Pancreas (tissue), 10 donors: ENCODE results near the gene TSPAN17. TPM values are rescaled to one million over a fixed set of nuclear protein-coding genes. Genes with fewer than 3 reads are reported as not detected.

ENCODE experiments used
- ATAC-seq, 4 donors: fragments of 200-7000 bp; cut with Tn5 transposase; one replicate each; pipeline versions ENCODE4 v1.8.0 to v1.9.1; 2020; ENCODE audit warnings: mild to moderate bottlenecking in 4 of 4, moderate library complexity in 4 of 4
- DNase-seq, 6 donors: peaks; one replicate each; pipeline ENCODE4 v3.0.0-alpha.2; 2020
- FAIRE-seq: peaks from 2 replicates; lab custom pipeline; 2012; peaks lifted over from hg19 to GRCh38; lab: Jason Lieb, UNC
- H3K27ac ChIP-seq, 4 donors: fragments of 200-600 bp; sonication (generic); 1 replicate in 3 of 4; 2 replicates in 1 of 4; pipeline versions ENCODE4 v1.5.0 to v1.8.0; 2020
- H3K27me3 ChIP-seq, 4 donors: fragments of 200-600 bp; one replicate each; pipeline ENCODE4 v1.8.0; 2021
- H3K36me3 ChIP-seq, 3 donors: fragments of 200-600 bp; sonication (generic) in 1 of 3; one replicate each; pipeline versions ENCODE4 v1.5.0 to v1.8.0; 2020 to 2021
- H3K4me1 ChIP-seq, 3 donors: fragments of 200-600 bp; one replicate each; pipeline ENCODE4 v1.8.0; 2021
- H3K4me3 ChIP-seq, 4 donors: fragments of 200-600 bp; sonication (generic) in 2 of 4; one replicate each; pipeline versions ENCODE4 v1.5.0 to v1.8.0; 2020 to 2021
- H3K9me3 ChIP-seq, 4 donors: fragments of 200-600 bp; one replicate each; pipeline ENCODE4 v1.8.0; 2021
- CTCF ChIP-seq, 4 donors: fragments of 200-600 bp; sonication (generic) in 3 of 4; IDR thresholded peaks; one replicate each; pipeline versions ENCODE4 v1.5.0 to v1.8.0; 2021; ENCODE audit warnings: antibody characterized with exemption in 4 of 4
- WGBS, 2 donors: extraction: QIAGEN DNeasy Blood & Tissue Kit; methylation state at CpG; one replicate each; pipeline ENCODE4 v1.1.7; 2013; 5-methylcytosine and 5-hydroxymethylcytosine counted together
- intact Hi-C, 3 donors: fragments of 100-400 bp; cut with DNase I; formaldehyde crosslinking; loops; one replicate each; pipeline versions ENCODE4 v1.11.1 to v1.14.2; 2022
- polyA plus RNA-seq, 2 donors: library from polyadenylated mRNA; stranded (reverse); fragments of 200-250 nt; gene quantifications; one replicate each; pipeline ENCODE4 v1.2.3, GENCODE V29; 2013
- total RNA-seq, 6 donors: library from RNA; stranded (reverse); fragmentation: NEBNext Ultra II Directional in 4 of 6; extraction: Animal tissue kit (Norgen Biotek cat#: 25700) in 4 of 6; gene quantifications; one replicate each; pipeline versions ENCODE4 v1.2.1 to v1.2.4, GENCODE V29; 2021 to 2023
- donor health status: healthy with polysubstance abuse.
- donor health status: DM: no; HTN: no; CAD: no; lungs with moderate emphysema.
- donor health status: DM: no; HTN: no; CAD: no.
- donor health status: control.
- donor health status: control.
- donor health status: Bipolar disorder and iron deficiency.
- donor health status: DM: yes; HTN: yes; CAD: no.
- donor health status: DM: no; HTN: no; CAD: no.
- donor health status: DM: no; HTN: no; CAD: no.
- donor health status: DM: yes; HTN: yes; CAD: no.

TSPAN17 gene
- total and polyA plus RNA-seq, 8 donors: 12.4 to 30.1 (median 18.7) TPM

- no peak for ATAC-seq
- 71 to 74% methylated on average over 11 of the region's 11 CpGs for WGBS, 2 donors
- Histone ChIP-seq H3K36me3 (no peaks in the 10 kb centered on the region), H3K9me3 (no peaks in the 10 kb centered on the region), H3K4me3 (no peak overlapping the region), H3K27ac (no peak overlapping the region), H3K4me1 (peaks cover 0 to 6% (median 3%) of the 10 kb centered on the region in 3 donors), H3K27me3 (no peaks in the 10 kb centered on the region)
- FAIRE-seq: no peak
- TF ChIP-seq CTCF (IDR thresholded peaks at IDR 0.05): no peak
- intact Hi-C loops: no loop called here
- peak in 1 of 6 donors; percentile 56 for DNase-seq
These were observed 3.6 kb upstream of the TSPAN17 start for GRCh38 chr5:176643491-176644219.

DNA sequence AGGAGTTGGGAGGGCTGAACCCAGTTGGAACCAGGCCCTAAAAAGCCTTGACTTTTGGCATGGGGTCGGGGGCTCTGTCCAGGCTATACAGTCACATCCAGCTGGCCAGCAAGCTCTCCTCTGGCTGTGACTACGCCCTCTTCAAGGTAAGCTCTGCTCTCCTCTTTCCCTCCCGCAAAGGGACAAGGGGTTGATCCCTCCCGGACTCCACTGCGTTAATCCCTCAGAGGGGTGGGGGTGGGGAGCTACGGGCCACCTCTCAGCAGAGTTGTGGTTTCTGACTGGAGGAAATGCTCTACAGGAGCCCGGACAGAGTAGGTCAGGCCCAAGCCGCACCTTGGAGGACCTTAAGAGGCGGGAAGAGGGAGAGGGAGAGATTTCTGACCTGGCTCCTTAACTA lies 3.0 kb upstream of the TSPAN17 start:
- no peak for DNase-seq
- H3K9me3 ChIP-seq: no peaks in the 10 kb centered on the region
- H3K27me3 ChIP-seq: no peaks in the 10 kb centered on the region
- no peak for TF ChIP-seq CTCF (IDR thresholded peaks at IDR 0.05)
- WGBS, 2 donors: 68 to 71% methylated on average over 9 of the region's 9 CpGs
- no peak for FAIRE-seq
- no peak for ATAC-seq
- no peak overlapping the region for H3K27ac ChIP-seq
- H3K4me1 ChIP-seq: peaks cover 0 to 6% (median 3%) of the 10 kb centered on the region in 3 donors
- H3K4me3 ChIP-seq: no peak overlapping the region
- no peaks in the 10 kb centered on the region for H3K36me3 ChIP-seq
- intact Hi-C loops: no loop called here

GRCh38 chr5:176644878-176645670 lies 2.2 kb upstream of the TSPAN17 start:
- intact Hi-C loops: no loop called here
- FAIRE-seq (no peak), ATAC-seq (no peak), DNase-seq (peak in 1 of 6 donors; percentile 74)
- peaks cover 0 to 6% (median 3%) of the 10 kb centered on the region in 3 donors for H3K4me1 ChIP-seq
- no peak overlapping the region for H3K4me3 ChIP-seq
- H3K27ac ChIP-seq: no peak overlapping the region
- H3K36me3 ChIP-seq: no peaks in the 10 kb centered on the region
- no peaks in the 10 kb centered on the region for H3K9me3 ChIP-seq
- no peaks in the 10 kb centered on the region for H3K27me3 ChIP-seq
- WGBS, 2 donors: 87 to 89% methylated on average over 22 of the region's 22 CpGs
- no peak for TF ChIP-seq CTCF (IDR thresholded peaks at IDR 0.05)

GRCh38 chr5:176646049-176646706 lies 1.1 kb upstream of the TSPAN17 start:
- 94 to 97% methylated on average over 7 of the region's 7 CpGs for WGBS, 2 donors
- no peak for TF ChIP-seq CTCF (IDR thresholded peaks at IDR 0.05)
- Histone ChIP-seq H3K27ac (peak overlapping the region in 2 of 4 donors; percentile 23 to 50), H3K4me1 (peaks cover 0 to 6% (median 3%) of the 10 kb centered on the region in 3 donors), H3K9me3 (no peaks in the 10 kb centered on the region), H3K36me3 (no peaks in the 10 kb centered on the region), H3K4me3 (peak overlapping the region in 1 of 4 donors; percentile 74), H3K27me3 (no peaks in the 10 kb centered on the region)
- intact Hi-C loops: no loop called here
- FAIRE-seq: no peak
- ATAC-seq: no peak
- DNase-seq: peak in 1 of 6 donors; percentile 55
